ENCODE measurements around the gene RANBP3.

The RANBP3 gene

DNA sequence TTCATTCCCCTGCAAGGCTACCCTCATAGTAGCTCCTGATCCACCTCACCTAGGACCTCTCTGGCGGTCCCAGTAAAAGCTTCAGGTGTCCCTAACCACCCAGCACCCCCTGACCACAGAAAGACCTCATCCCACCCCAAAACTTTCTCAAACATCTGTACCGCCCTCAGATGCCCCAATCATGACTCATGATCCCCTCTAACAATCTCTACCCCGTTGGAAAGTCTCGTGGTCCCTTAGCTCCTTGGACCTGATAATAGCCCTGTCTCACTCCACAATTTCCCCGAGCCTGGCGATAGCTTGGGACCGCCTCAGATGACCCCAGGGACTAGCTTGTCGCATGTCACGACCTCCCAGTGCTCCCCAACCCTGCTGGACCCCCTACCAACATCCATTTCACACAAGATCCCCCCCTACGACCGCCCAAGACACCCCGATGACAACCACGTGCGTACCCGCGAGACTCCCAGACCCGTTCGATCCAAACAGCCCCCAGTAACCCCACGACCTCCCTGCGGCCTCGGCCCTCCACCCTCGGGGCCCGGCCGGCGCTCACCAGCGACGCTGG lies 74.8 kb downstream of the RANBP3 start:
- Histone ChIP-seq H3K27me3 (ENCODE audit: control insufficient read depth, insufficient read depth, low read length) (no peaks in the 10 kb centered on the region), H3K9me3 (replicated peaks; ENCODE audit: low read length) (no peaks in the 10 kb centered on the region), H3K4me2 (ENCODE audit: low read length) (peak overlapping the region; percentile 84), H3K4me3 (ENCODE audit: low read length) (peak overlapping the region; percentile 98), H3K4me1 (ENCODE audit: control insufficient read depth, insufficient read depth, low read length) (peaks cover 15% of the 10 kb centered on the region), H3K36me3 (ENCODE audit: insufficient read depth, low read length) (peaks cover 5% of the 10 kb centered on the region), H3K9ac (ENCODE audit: low read depth, low read length) (peak overlapping the region; percentile 99)

GRCh38 chr19:5900976-5901375 lies 77.0 kb downstream of the RANBP3 start:
- H3K4me1 ChIP-seq (ENCODE audit: control insufficient read depth, insufficient read depth, low read length): peaks cover 15% of the 10 kb centered on the region
- H3K9ac ChIP-seq (ENCODE audit: low read depth, low read length): no peak overlapping the region
- no peaks in the 10 kb centered on the region for H3K9me3 ChIP-seq (replicated peaks; ENCODE audit: low read length)
- H3K27me3 ChIP-seq (ENCODE audit: control insufficient read depth, insufficient read depth, low read length): no peaks in the 10 kb centered on the region
- H3K4me2 ChIP-seq (ENCODE audit: low read length): no peak overlapping the region
- H3K36me3 ChIP-seq (ENCODE audit: insufficient read depth, low read length): peaks cover 10% of the 10 kb centered on the region
- no peak overlapping the region for H3K4me3 ChIP-seq (ENCODE audit: low read length)

DNA sequence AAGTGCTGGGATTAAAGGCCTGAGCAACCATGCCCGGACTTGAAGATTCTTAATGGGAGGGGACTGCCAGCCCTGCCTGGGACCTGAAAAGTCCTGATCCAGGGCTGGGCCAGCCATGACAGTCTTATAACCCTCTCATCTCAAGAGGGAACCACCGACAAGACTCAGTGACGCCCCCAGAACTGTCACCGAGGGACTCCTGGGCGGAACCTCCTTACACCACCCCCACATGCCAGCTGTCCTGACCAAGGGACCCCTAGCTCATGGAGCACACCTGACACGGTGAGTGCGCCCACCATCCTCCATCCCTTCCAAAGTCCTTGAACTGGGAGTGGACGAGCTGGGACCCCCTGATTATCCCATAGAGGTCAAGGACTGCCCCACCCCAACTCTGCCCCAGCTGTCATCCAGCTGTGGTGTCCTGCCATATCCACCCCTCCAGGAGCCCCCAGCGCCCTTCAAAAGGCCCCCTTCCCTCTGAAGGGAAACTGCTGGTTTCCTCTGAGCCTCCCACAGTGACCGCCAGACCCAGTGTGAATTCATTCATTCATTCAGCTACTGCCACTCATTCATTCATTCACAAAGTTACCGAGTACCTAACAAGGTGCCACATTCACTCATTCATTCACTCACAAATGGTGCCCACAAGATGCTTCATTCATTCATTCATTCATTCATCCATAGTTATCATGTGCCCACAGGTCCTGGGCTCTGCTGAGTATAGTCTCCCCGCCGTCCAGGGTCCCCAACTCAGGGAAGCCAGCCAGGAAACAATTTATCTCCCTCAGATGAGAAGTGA lies 78.0 kb downstream of the RANBP3 start:
- Histone ChIP-seq H3K4me3 (ENCODE audit: low read length) (no peak overlapping the region), H3K36me3 (ENCODE audit: insufficient read depth, low read length) (peaks cover 21% of the 10 kb centered on the region), H3K27me3 (ENCODE audit: control insufficient read depth, insufficient read depth, low read length) (no peaks in the 10 kb centered on the region), H3K9ac (ENCODE audit: low read depth, low read length) (no peak overlapping the region), H3K4me2 (ENCODE audit: low read length) (no peak overlapping the region), H3K9me3 (replicated peaks; ENCODE audit: low read length) (no peaks in the 10 kb centered on the region), H3K4me1 (ENCODE audit: control insufficient read depth, insufficient read depth, low read length) (peaks cover 12% of the 10 kb centered on the region)

GRCh38 chr19:5897189-5897969 lies 80.6 kb downstream of the RANBP3 start:
- no peaks in the 10 kb centered on the region for H3K9me3 ChIP-seq (replicated peaks; ENCODE audit: low read length)
- no peak overlapping the region for H3K4me2 ChIP-seq (ENCODE audit: low read length)
- peaks cover 24% of the 10 kb centered on the region for H3K36me3 ChIP-seq (ENCODE audit: insufficient read depth, low read length)
- no peak overlapping the region for H3K4me3 ChIP-seq (ENCODE audit: low read length)
- peaks cover 5% of the 10 kb centered on the region for H3K27me3 ChIP-seq (ENCODE audit: control insufficient read depth, insufficient read depth, low read length)
- H3K4me1 ChIP-seq (ENCODE audit: control insufficient read depth, insufficient read depth, low read length): peaks cover 6% of the 10 kb centered on the region
- H3K9ac ChIP-seq (ENCODE audit: low read depth, low read length): no peak overlapping the region

DNA sequence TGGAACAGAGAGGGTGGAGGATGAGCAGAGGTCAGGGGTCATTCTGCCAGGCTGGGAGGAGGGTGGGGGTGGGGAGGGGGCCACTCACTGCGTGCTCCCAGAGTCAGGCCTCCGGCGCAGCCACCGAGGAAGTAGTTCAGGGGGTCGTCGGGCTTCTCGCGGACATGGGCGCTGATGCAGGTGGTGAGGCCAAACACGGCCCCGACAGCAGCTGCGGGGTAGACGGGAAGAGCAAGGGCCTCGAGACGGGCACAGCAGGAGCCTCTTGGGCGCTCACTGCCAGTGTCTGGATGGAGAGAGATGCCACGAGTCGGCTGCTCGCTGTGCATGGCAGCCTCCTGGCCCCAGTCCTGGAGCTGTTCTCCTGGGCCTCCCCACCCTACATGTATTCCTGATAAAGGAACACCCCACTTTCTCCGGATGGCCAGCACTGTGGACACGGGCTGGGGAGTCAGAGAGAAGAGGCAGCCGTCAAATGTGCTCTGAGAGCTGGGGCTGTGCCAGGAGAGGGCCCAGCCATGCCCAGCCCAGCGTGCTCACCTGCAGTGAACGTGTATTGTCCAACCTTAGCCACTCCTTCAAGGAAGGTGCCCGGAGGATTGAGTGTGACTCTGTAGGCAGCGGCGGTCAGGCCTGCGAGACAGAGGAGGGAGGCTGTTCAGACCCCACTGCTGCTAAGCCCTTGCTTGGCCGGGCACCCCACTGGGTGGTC lies 81.4 kb downstream of the RANBP3 start:
- Histone ChIP-seq H3K4me1 (ENCODE audit: control insufficient read depth, insufficient read depth, low read length) (peaks cover 5% of the 10 kb centered on the region), H3K4me3 (ENCODE audit: low read length) (no peak overlapping the region), H3K36me3 (ENCODE audit: insufficient read depth, low read length) (peaks cover 24% of the 10 kb centered on the region), H3K9me3 (replicated peaks; ENCODE audit: low read length) (no peaks in the 10 kb centered on the region), H3K27me3 (ENCODE audit: control insufficient read depth, insufficient read depth, low read length) (peaks cover 13% of the 10 kb centered on the region), H3K4me2 (ENCODE audit: low read length) (no peak overlapping the region), H3K9ac (ENCODE audit: low read depth, low read length) (no peak overlapping the region)

DNA sequence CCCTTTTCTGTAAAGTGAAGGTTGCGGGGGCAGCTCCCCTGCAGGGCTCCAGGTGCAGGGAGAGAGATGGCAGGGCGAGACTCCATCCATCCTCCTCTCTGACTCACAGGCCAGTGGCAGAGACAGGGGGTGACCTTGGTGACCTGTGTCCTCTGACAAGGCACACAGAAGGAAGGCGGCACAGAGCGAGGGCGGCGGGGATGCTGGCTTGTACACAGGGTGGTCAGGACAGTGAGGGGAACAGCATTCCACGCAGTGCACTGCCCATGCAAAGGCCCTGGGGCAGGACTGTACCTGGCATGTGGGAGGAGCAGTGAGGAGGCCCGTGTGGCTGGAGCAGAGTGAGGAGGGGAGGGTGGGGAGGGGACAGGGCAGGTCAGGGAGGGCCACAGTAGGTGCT lies 82.0 kb downstream of the RANBP3 start:
- Histone ChIP-seq H3K4me2 (ENCODE audit: low read length) (no peak overlapping the region), H3K9me3 (replicated peaks; ENCODE audit: low read length) (no peaks in the 10 kb centered on the region), H3K9ac (ENCODE audit: low read depth, low read length) (no peak overlapping the region), H3K27me3 (ENCODE audit: control insufficient read depth, insufficient read depth, low read length) (peaks cover 15% of the 10 kb centered on the region), H3K4me1 (ENCODE audit: control insufficient read depth, insufficient read depth, low read length) (peaks cover 1% of the 10 kb centered on the region), H3K36me3 (ENCODE audit: insufficient read depth, low read length) (peaks cover 20% of the 10 kb centered on the region), H3K4me3 (ENCODE audit: low read length) (no peak overlapping the region)

DNA sequence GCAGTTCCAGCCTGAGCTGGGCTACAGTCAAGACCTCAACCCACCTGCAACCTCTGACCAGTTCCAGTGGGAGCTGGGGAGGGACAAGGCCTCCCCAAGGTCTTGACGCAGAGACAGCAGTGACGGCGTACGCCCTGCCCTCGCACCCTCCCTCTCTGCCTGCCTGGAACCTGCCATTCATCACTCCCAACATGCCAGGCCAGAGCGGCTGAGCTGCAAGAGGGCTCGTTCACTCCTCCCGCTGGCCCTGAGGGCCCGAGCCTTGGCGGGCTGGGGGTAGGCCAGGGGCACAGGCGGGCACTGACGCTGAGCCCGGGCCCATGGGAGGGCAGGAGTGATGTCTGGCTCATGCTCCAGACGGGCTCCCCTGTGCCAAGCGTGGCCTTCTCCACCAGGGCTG lies 82.5 kb downstream of the RANBP3 start:
- peaks cover 20% of the 10 kb centered on the region for H3K36me3 ChIP-seq (ENCODE audit: insufficient read depth, low read length)
- no peak overlapping the region for H3K9ac ChIP-seq (ENCODE audit: low read depth, low read length)
- H3K27me3 ChIP-seq (ENCODE audit: control insufficient read depth, insufficient read depth, low read length): peaks cover 15% of the 10 kb centered on the region
- no peak overlapping the region for H3K4me2 ChIP-seq (ENCODE audit: low read length)
- no peak overlapping the region for H3K4me3 ChIP-seq (ENCODE audit: low read length)
- H3K9me3 ChIP-seq (replicated peaks; ENCODE audit: low read length): no peaks in the 10 kb centered on the region
- no peaks in the 10 kb centered on the region for H3K4me1 ChIP-seq (ENCODE audit: control insufficient read depth, insufficient read depth, low read length)

- Histone ChIP-seq H3K27me3 (ENCODE audit: control insufficient read depth, insufficient read depth, low read length) (peaks cover 19% of the 10 kb centered on the region), H3K4me1 (ENCODE audit: control insufficient read depth, insufficient read depth, low read length) (no peaks in the 10 kb centered on the region), H3K4me2 (ENCODE audit: low read length) (no peak overlapping the region), H3K36me3 (ENCODE audit: insufficient read depth, low read length) (peaks cover 20% of the 10 kb centered on the region), H3K9ac (ENCODE audit: low read depth, low read length) (no peak overlapping the region), H3K9me3 (replicated peaks; ENCODE audit: low read length) (no peaks in the 10 kb centered on the region), H3K4me3 (ENCODE audit: low read length) (no peak overlapping the region)
Measured at GRCh38 chr19:5894704-5895349, 83.1 kb downstream of the RANBP3 start.

GRCh38 chr19:5893907-5894703 lies 83.8 kb downstream of the RANBP3 start:
- H3K9ac ChIP-seq (ENCODE audit: low read depth, low read length): no peak overlapping the region
- no peaks in the 10 kb centered on the region for H3K4me1 ChIP-seq (ENCODE audit: control insufficient read depth, insufficient read depth, low read length)
- H3K4me2 ChIP-seq (ENCODE audit: low read length): no peak overlapping the region
- H3K36me3 ChIP-seq (ENCODE audit: insufficient read depth, low read length): peaks cover 20% of the 10 kb centered on the region
- no peaks in the 10 kb centered on the region for H3K9me3 ChIP-seq (replicated peaks; ENCODE audit: low read length)
- H3K4me3 ChIP-seq (ENCODE audit: low read length): no peak overlapping the region
- peaks cover 24% of the 10 kb centered on the region for H3K27me3 ChIP-seq (ENCODE audit: control insufficient read depth, insufficient read depth, low read length)

- H3K4me2 ChIP-seq (ENCODE audit: low read length): no peak overlapping the region
- H3K27me3 ChIP-seq (ENCODE audit: control insufficient read depth, insufficient read depth, low read length): peaks cover 25% of the 10 kb centered on the region
- H3K9ac ChIP-seq (ENCODE audit: low read depth, low read length): no peak overlapping the region
- H3K9me3 ChIP-seq (replicated peaks; ENCODE audit: low read length): no peaks in the 10 kb centered on the region
- peaks cover 20% of the 10 kb centered on the region for H3K36me3 ChIP-seq (ENCODE audit: insufficient read depth, low read length)
- no peak overlapping the region for H3K4me3 ChIP-seq (ENCODE audit: low read length)
- H3K4me1 ChIP-seq (ENCODE audit: control insufficient read depth, insufficient read depth, low read length): no peaks in the 10 kb centered on the region
Measured at GRCh38 chr19:5893296-5893903, 84.5 kb downstream of the RANBP3 start.
